Upper lobe of left lung (tissue), 6 donors: ENCODE results near the gene CCBE1. TPM values are rescaled to one million over a fixed set of nuclear protein-coding genes. Genes with fewer than 3 reads are reported as not detected.

Experiments
- ATAC-seq, 2 donors: fragments of 200-7000 bp; cut with Tn5 transposase; one replicate each; pipeline ENCODE4 v1.9.1; 2022; ENCODE audit warnings: mild to moderate bottlenecking in 2 of 2, moderate library complexity in 2 of 2; ENCODE audit not compliant: low FRiP score in 2 of 2
- DNase-seq, 2 donors: peaks; one replicate each; pipeline ENCODE4 v3.0.0-alpha.2; 2019 to 2020
- H3K27ac ChIP-seq, 4 donors: fragments of 200-600 bp; sonication (generic); one replicate each; pipeline ENCODE4 v1.5.1; 2016 to 2019
- H3K27me3 ChIP-seq, 4 donors: fragments of 200-600 bp; sonication (generic); one replicate each; pipeline ENCODE4 v1.5.1; 2017 to 2019
- H3K36me3 ChIP-seq, 4 donors: fragments of 200-600 bp; sonication (generic); one replicate each; pipeline ENCODE4 v1.5.1; 2016 to 2019
- H3K4me1 ChIP-seq, 4 donors: fragments of 200-600 bp; sonication (generic); one replicate each; pipeline ENCODE4 v1.5.1; 2018 to 2019
- H3K4me3 ChIP-seq, 4 donors: fragments of 200-600 bp; sonication (generic); one replicate each; pipeline ENCODE4 v1.5.1; 2017 to 2019; ENCODE audit warnings: mild to moderate bottlenecking in 2 of 4, moderate library complexity in 1 of 4
- H3K9me3 ChIP-seq, 4 donors: fragments of 200-600 bp; sonication (generic); one replicate each; pipeline ENCODE4 v1.5.1; 2018 to 2019
- EP300 ChIP-seq, 4 donors: sonication (generic); formaldehyde crosslinking; IDR thresholded peaks; one replicate each; pipeline ENCODE4 v1.5.1; 2017; ENCODE audit warnings: antibody characterized with exemption in 4 of 4, control low read depth in 2 of 4
- POLR2A ChIP-seq, 4 donors: fragments of 450-650 bp; IDR thresholded peaks; one replicate each; pipeline ENCODE4 v1.5.1; 2016 to 2017; ENCODE audit warnings: antibody characterized with exemption in 4 of 4, mild to moderate bottlenecking in 2 of 4
- POLR2AphosphoS5 ChIP-seq, 2 donors: sonication (generic); formaldehyde crosslinking; IDR thresholded peaks; one replicate each; pipeline ENCODE4 v1.5.1; 2017; ENCODE audit warnings: antibody characterized with exemption in 2 of 2
- WGBS, 2 donors: methylation state at CpG; one replicate each; pipeline ENCODE4 v1.1.5; 2017 to 2018; 5-methylcytosine and 5-hydroxymethylcytosine counted together
- total RNA-seq, 6 donors: library from RNA; depleted of rRNA in 4 of 6; stranded (reverse); fragments of >200 nt in 4 of 6; gene quantifications; one replicate each; pipeline versions ENCODE4 v1.1.0 to v1.2.1, GENCODE V29; 2016 to 2021
- TF ChIP-seq, protein P1 (sequence below), 6 experiments: fragments of 450-650 bp in 4 of 6; fragments of 200-600 bp in 2 of 6; sonication (generic) in 2 of 6; IDR thresholded peaks; one replicate each; pipeline ENCODE4 v1.5.1; 2016 to 2019; ENCODE audit warnings: antibody characterized with exemption in 6 of 6
- donor health status: DM: no; HTN: no; CAD: no; lungs with moderate emphysema.
- donor health status: DM: no; HTN: yes; CAD: no; lungs with severe emphysema.

CCBE1 gene
- total RNA-seq, 6 donors from 2014 or later = 8.7 to 23.6 (median 12.3) TPM

DNA sequence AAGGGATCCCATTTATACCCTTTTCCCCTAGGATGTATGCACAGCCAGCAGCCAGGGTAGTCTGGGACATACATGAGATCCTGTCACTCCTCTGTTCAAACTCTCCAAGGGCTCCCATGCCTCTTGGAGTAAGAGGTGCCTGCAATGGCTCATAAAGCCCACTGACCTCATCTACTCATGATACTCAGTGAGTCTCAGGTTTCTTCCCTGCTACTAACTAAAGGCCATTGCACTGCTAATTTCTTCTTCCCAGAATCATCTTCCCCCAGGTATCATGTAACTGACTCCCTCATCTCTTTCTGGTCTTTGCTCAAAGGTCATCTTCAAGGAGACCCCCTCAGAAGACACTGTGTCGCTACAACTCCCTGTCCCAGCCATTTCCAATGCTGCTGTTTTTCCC lies 68.2 kb downstream of the CCBE1 start:
- DNase-seq (no peak), ATAC-seq (no peak)
- 81 to 88% methylated on average over 1 of the region's 1 CpG for WGBS, 2 donors
- H3K36me3 ChIP-seq = no peaks in the 10 kb centered on the region
- H3K27ac ChIP-seq = no peak overlapping the region
- TF ChIP-seq, protein P1, sequence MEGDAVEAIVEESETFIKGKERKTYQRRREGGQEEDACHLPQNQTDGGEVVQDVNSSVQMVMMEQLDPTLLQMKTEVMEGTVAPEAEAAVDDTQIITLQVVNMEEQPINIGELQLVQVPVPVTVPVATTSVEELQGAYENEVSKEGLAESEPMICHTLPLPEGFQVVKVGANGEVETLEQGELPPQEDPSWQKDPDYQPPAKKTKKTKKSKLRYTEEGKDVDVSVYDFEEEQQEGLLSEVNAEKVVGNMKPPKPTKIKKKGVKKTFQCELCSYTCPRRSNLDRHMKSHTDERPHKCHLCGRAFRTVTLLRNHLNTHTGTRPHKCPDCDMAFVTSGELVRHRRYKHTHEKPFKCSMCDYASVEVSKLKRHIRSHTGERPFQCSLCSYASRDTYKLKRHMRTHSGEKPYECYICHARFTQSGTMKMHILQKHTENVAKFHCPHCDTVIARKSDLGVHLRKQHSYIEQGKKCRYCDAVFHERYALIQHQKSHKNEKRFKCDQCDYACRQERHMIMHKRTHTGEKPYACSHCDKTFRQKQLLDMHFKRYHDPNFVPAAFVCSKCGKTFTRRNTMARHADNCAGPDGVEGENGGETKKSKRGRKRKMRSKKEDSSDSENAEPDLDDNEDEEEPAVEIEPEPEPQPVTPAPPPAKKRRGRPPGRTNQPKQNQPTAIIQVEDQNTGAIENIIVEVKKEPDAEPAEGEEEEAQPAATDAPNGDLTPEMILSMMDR (IDR thresholded peaks at IDR 0.05) = no peak
- TF ChIP-seq EP300 (IDR thresholded peaks at IDR 0.05) = no peak
- TF ChIP-seq POLR2AphosphoS5 (IDR thresholded peaks at IDR 0.05) = no peak
- no peak for TF ChIP-seq POLR2A (IDR thresholded peaks at IDR 0.05)
- H3K4me3 ChIP-seq = no peak overlapping the region
- no peaks in the 10 kb centered on the region for H3K27me3 ChIP-seq
- H3K4me1 ChIP-seq = no peaks in the 10 kb centered on the region
- H3K9me3 ChIP-seq = peaks cover 0 to 8% (median 3%) of the 10 kb centered on the region in 4 donors

DNA sequence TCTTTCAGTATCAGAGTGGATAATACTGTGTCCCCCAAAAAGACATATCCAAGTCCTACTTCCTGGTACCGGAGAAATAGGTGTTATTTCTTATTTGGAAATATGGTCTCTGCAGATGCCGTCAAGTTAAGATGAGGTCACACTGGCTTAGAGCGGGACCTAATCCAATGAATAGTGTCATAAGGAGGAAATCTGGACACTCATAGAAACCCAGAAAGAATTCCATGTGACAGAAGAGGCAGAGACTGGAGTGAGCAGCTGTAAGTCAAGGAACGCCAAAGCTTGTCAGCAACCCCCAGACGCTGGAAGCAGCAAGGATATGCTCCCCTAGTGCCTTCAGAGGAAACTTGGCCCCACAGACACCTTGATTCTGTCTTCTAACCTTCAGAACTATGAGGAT lies 69.8 kb downstream of the CCBE1 start:
- H3K27me3 ChIP-seq = no peaks in the 10 kb centered on the region
- peak in 1 of 2 donors; percentile 26 for ATAC-seq
- 79 to 84% methylated on average over 5 of the region's 5 CpGs for WGBS, 2 donors

GRCh38 chr18:59624369-59624765 lies 72.9 kb downstream of the CCBE1 start:
- no peaks in the 10 kb centered on the region for H3K4me1 ChIP-seq
- ATAC-seq = peak in 1 of 2 donors; percentile 33
- TF ChIP-seq EP300 (IDR thresholded peaks at IDR 0.05) (no peak), POLR2A (IDR thresholded peaks at IDR 0.05) (no peak), POLR2AphosphoS5 (IDR thresholded peaks at IDR 0.05) (no peak)
- TF ChIP-seq, protein P1 (IDR thresholded peaks at IDR 0.05) = no peak
- no peaks in the 10 kb centered on the region for H3K36me3 ChIP-seq
- peak overlapping the region in 1 of 4 donors; percentile 2 for H3K27ac ChIP-seq
- DNase-seq = no peak
- H3K27me3 ChIP-seq = no peaks in the 10 kb centered on the region
- WGBS, 2 donors = 54 to 66% methylated on average over 2 of the region's 2 CpGs
- no peak overlapping the region for H3K4me3 ChIP-seq
- H3K9me3 ChIP-seq = no peaks in the 10 kb centered on the region

More for the DNA sequence above, 69.8 kb downstream of the CCBE1 start:
- H3K27ac ChIP-seq = no peak overlapping the region
- H3K4me1 ChIP-seq = no peaks in the 10 kb centered on the region
- DNase-seq = no peak
- peaks cover 0 to 8% (median 3%) of the 10 kb centered on the region in 4 donors for H3K9me3 ChIP-seq
- no peak overlapping the region for H3K4me3 ChIP-seq
- TF ChIP-seq, protein P1 (IDR thresholded peaks at IDR 0.05) = no peak
- TF ChIP-seq POLR2A (IDR thresholded peaks at IDR 0.05) = no peak
- TF ChIP-seq EP300 (IDR thresholded peaks at IDR 0.05) = no peak
- no peak for TF ChIP-seq POLR2AphosphoS5 (IDR thresholded peaks at IDR 0.05)
- no peaks in the 10 kb centered on the region for H3K36me3 ChIP-seq

GRCh38 chr18:59623456-59624368 lies 73.5 kb downstream of the CCBE1 start:
- no peaks in the 10 kb centered on the region for H3K27me3 ChIP-seq
- ATAC-seq (peak in 1 of 2 donors; percentile 71), DNase-seq (no peak)
- no peaks in the 10 kb centered on the region for H3K4me1 ChIP-seq
- TF ChIP-seq POLR2A (IDR thresholded peaks at IDR 0.05) (no peak), EP300 (IDR thresholded peaks at IDR 0.05) (no peak), POLR2AphosphoS5 (IDR thresholded peaks at IDR 0.05) (no peak)
- TF ChIP-seq, protein P1 (IDR thresholded peaks at IDR 0.05) = no peak
- H3K36me3 ChIP-seq = no peaks in the 10 kb centered on the region
- WGBS, 2 donors = 54 to 61% methylated on average over 10 of the region's 10 CpGs
- H3K9me3 ChIP-seq = no peaks in the 10 kb centered on the region
- H3K27ac ChIP-seq = peak overlapping the region in 1 of 4 donors; percentile 2
- H3K4me3 ChIP-seq = no peak overlapping the region
